Activated T-helper 17 cell treated with anti-CD3 and anti-CD28 coated beads, Interleukin-2, amount 50 U/mL, for 72 hours (primary cell): ENCODE results near the gene LARGE2. TPM values are rescaled to one million over a fixed set of nuclear protein-coding genes. Genes with fewer than 3 reads are reported as not detected.

Source experiments
- ATAC-seq: fragments of 150-1000 bp; cut with Tn5 transposase; replicated peaks from 2 replicates; pipeline ENCODE4 v1.10.0; 2021; ENCODE audit warnings: mild to moderate bottlenecking, moderate library complexity
- H3K27ac Mint-ChIP-seq: one replicate; pipeline ENCODE4 v1.8.0; 2022; ENCODE audit warnings: mixed read lengths
- H3K27me3 Mint-ChIP-seq: one replicate; pipeline ENCODE4 v1.8.0; 2022; ENCODE audit warnings: mixed read lengths
- H3K36me3 Mint-ChIP-seq: one replicate; pipeline ENCODE4 v1.8.0; 2022; ENCODE audit warnings: low read depth, mild to moderate bottlenecking, mixed read lengths
- H3K4me1 Mint-ChIP-seq: one replicate; pipeline ENCODE4 v1.8.0; 2022; ENCODE audit warnings: mixed read lengths
- H3K4me3 Mint-ChIP-seq: one replicate; pipeline ENCODE4 v1.8.0; 2022; ENCODE audit warnings: mild to moderate bottlenecking, mixed read lengths
- H3K9me3 Mint-ChIP-seq: one replicate; pipeline ENCODE4 v1.8.0; 2022; ENCODE audit warnings: mixed read lengths
- total RNA-seq, 2 donors: library from RNA; stranded (reverse); gene quantifications; one replicate each; pipeline ENCODE4 v1.2.3, GENCODE V29; 2022

Gene LARGE2
- total RNA-seq, 2 donors from 2014 or later, result 0.80 to 1.8 TPM

GRCh38 chr11:45917623-45918330 is 4.7 kb upstream of the LARGE2 start, which contains the start of gene PEX16:
TSS of gene PEX16 (minus strand) at chr11:45917877. CDS start at chr11:45917811, 66 bp downstream.
- H3K36me3 Mint-ChIP-seq, result peaks cover 44% of the 10 kb centered on the region
- H3K4me1 Mint-ChIP-seq, result peaks cover 10% of the 10 kb centered on the region
- peak; percentile 92 for ATAC-seq
- H3K4me3 Mint-ChIP-seq, result peak within 1 kb of the TSS; percentile 98
- H3K27ac Mint-ChIP-seq, result peak within 1 kb of the TSS; percentile 94
- H3K9me3 Mint-ChIP-seq, result no peaks in the 10 kb centered on the region
- H3K27me3 Mint-ChIP-seq, result no peaks in the 10 kb centered on the region

- peak overlapping the region; percentile 94 for H3K27ac Mint-ChIP-seq
- peaks cover 38% of the 10 kb centered on the region for H3K36me3 Mint-ChIP-seq
- H3K4me3 Mint-ChIP-seq, result peak overlapping the region; percentile 98
- peak; percentile 56 for ATAC-seq
- no peaks in the 10 kb centered on the region for H3K9me3 Mint-ChIP-seq
- H3K27me3 Mint-ChIP-seq, result no peaks in the 10 kb centered on the region
- peaks cover 10% of the 10 kb centered on the region for H3K4me1 Mint-ChIP-seq
These were observed 4.0 kb upstream of the LARGE2 start for GRCh38 chr11:45918331-45918941.

- Mint-ChIP-seq H3K27me3 (no peaks in the 10 kb centered on the region), H3K36me3 (peaks cover 32% of the 10 kb centered on the region), H3K4me1 (peaks cover 10% of the 10 kb centered on the region), H3K4me3 (peak overlapping the region; percentile 98), H3K27ac (peak overlapping the region; percentile 94), H3K9me3 (no peaks in the 10 kb centered on the region)
- no peak for ATAC-seq
These were observed 3.3 kb upstream of the LARGE2 start for GRCh38 chr11:45918962-45919675.

- H3K9me3 Mint-ChIP-seq, result no peaks in the 10 kb centered on the region
- H3K27ac Mint-ChIP-seq, result no peak overlapping the region
- peak overlapping the region; percentile 98 for H3K4me3 Mint-ChIP-seq
- peaks cover 10% of the 10 kb centered on the region for H3K4me1 Mint-ChIP-seq
- peaks cover 23% of the 10 kb centered on the region for H3K36me3 Mint-ChIP-seq
- no peak for ATAC-seq
- H3K27me3 Mint-ChIP-seq, result no peaks in the 10 kb centered on the region
These were observed 2.5 kb upstream of the LARGE2 start for GRCh38 chr11:45919806-45920530.

- Mint-ChIP-seq H3K27ac (no peak overlapping the region), H3K9me3 (no peaks in the 10 kb centered on the region), H3K4me3 (peak overlapping the region; percentile 98), H3K36me3 (peaks cover 15% of the 10 kb centered on the region), H3K4me1 (peaks cover 10% of the 10 kb centered on the region), H3K27me3 (no peaks in the 10 kb centered on the region)
- ATAC-seq, result no peak
These were observed 1.7 kb upstream of the LARGE2 start for GRCh38 chr11:45920531-45921477.

- Mint-ChIP-seq H3K27me3 (no peaks in the 10 kb centered on the region), H3K4me1 (peaks cover 3% of the 10 kb centered on the region), H3K4me3 (peak overlapping the region; percentile 56), H3K36me3 (peaks cover 7% of the 10 kb centered on the region), H3K27ac (no peak overlapping the region), H3K9me3 (no peaks in the 10 kb centered on the region)
- no peak for ATAC-seq
These were observed 663 bp upstream of the LARGE2 start for GRCh38 chr11:45921561-45922424.

GRCh38 chr11:45924036-45924915 is 1.8 kb downstream of the LARGE2 start:
- H3K27ac Mint-ChIP-seq, result no peak overlapping the region
- no peaks in the 10 kb centered on the region for H3K27me3 Mint-ChIP-seq
- ATAC-seq, result no peak
- no peaks in the 10 kb centered on the region for H3K9me3 Mint-ChIP-seq
- H3K4me3 Mint-ChIP-seq, result peak overlapping the region; percentile 47
- no peaks in the 10 kb centered on the region for H3K4me1 Mint-ChIP-seq
- no peaks in the 10 kb centered on the region for H3K36me3 Mint-ChIP-seq

- Mint-ChIP-seq H3K9me3 (no peaks in the 10 kb centered on the region), H3K4me3 (no peak overlapping the region), H3K36me3 (no peaks in the 10 kb centered on the region), H3K27me3 (no peaks in the 10 kb centered on the region), H3K27ac (no peak overlapping the region), H3K4me1 (peaks cover 3% of the 10 kb centered on the region)
- ATAC-seq, result no peak
These were observed 2.5 kb downstream of the LARGE2 start for GRCh38 chr11:45924927-45925326.

GRCh38 chr11:45925550-45925949 is 3.1 kb downstream of the LARGE2 start:
- Mint-ChIP-seq H3K27ac (no peak overlapping the region), H3K9me3 (no peaks in the 10 kb centered on the region), H3K36me3 (no peaks in the 10 kb centered on the region), H3K4me1 (peaks cover 9% of the 10 kb centered on the region), H3K4me3 (no peak overlapping the region), H3K27me3 (no peaks in the 10 kb centered on the region)
- no peak for ATAC-seq

- Mint-ChIP-seq H3K27me3 (no peaks in the 10 kb centered on the region), H3K36me3 (no peaks in the 10 kb centered on the region), H3K9me3 (no peaks in the 10 kb centered on the region), H3K4me3 (no peak overlapping the region), H3K27ac (no peak overlapping the region), H3K4me1 (peaks cover 12% of the 10 kb centered on the region)
- no peak for ATAC-seq
These were observed 3.5 kb downstream of the LARGE2 start for GRCh38 chr11:45926001-45926401.

GRCh38 chr11:45926536-45927331 is 4.3 kb downstream of the LARGE2 start:
- peaks cover 4% of the 10 kb centered on the region for H3K36me3 Mint-ChIP-seq
- no peaks in the 10 kb centered on the region for H3K27me3 Mint-ChIP-seq
- no peak overlapping the region for H3K4me3 Mint-ChIP-seq
- no peaks in the 10 kb centered on the region for H3K9me3 Mint-ChIP-seq
- peak overlapping the region; percentile 47 for H3K27ac Mint-ChIP-seq
- ATAC-seq, result no peak
- peaks cover 19% of the 10 kb centered on the region for H3K4me1 Mint-ChIP-seq
